H7 (cell line): ENCODE results near the gene FAF2. TPM values are rescaled to one million over a fixed set of nuclear protein-coding genes. Genes with fewer than 3 reads are reported as not detected.
"Not testable (repeated sequence)": the region's sequence is repeated elsewhere in the genome, so short reads cannot be mapped to it uniquely, and the experiment has no call there.

Experiments used
- DNase-seq: peaks from one replicate; pipeline ENCODE4 v3.0.0; 2012
- H3K27me3 ChIP-seq: 2 replicates; pipeline ENCODE4 v1.6.0; 2011; ENCODE audit warnings: mild to moderate bottlenecking, low read length; ENCODE audit not compliant: control insufficient read depth, insufficient read depth
- H3K36me3 ChIP-seq: replicated peaks from 2 replicates; pipeline ENCODE4 v1.5.1; 2011; ENCODE audit warnings: low read length; ENCODE audit not compliant: control insufficient read depth, insufficient read depth
- H3K4me3 ChIP-seq: 2 replicates; pipeline ENCODE4 v1.5.1; 2011; ENCODE audit warnings: low read depth, mild to moderate bottlenecking, control low read depth, low read length, moderate library complexity; ENCODE audit not compliant: insufficient read depth
- total RNA-seq: library from RNA; depleted of rRNA; stranded (reverse); fragments of >200 nt; shearing (Covaris generic); gene quantifications from 2 replicates; pipeline ENCODE4 v1.2.3, GENCODE V29; 2014

FAF2 gene
- total RNA-seq, 1 experiment from 2014 or later, result 37.6 TPM

DNA sequence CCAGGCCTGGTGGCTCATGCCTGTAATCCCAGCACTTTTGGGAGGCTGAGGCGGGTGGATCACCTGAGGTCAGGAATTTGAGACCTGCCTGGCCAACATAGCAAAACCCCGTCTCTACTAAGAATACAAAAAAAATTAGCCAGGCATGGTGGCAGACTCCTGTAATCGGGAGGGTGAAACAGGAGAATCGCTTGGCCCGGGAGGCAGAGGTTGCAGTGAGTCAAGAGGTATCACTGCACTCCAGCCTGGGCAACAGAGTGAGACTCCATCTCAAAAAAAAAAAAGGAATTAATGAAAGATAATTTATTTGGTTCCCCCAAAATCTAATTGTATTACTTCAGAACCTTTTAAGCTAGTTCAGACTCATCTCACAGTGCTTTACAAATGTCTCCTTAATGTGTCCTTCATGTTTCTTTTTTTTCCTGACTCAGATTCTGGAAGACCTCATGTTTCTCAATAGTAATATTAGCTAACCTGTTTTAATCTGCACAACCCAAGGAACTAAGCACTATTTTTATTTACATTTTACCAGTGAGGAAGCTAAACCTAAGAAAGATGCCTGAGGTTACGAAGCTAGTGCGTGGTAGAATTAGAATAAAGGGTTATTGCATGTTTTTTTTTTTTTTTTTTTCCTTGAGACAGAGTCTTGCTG is 15.1 kb downstream of the FAF2 start:
- Histone ChIP-seq H3K36me3 (no peaks in the 10 kb centered on the region), H3K27me3 (no peaks in the 10 kb centered on the region), H3K4me3 (no peak overlapping the region)
- DNase-seq, result no peak

DNA sequence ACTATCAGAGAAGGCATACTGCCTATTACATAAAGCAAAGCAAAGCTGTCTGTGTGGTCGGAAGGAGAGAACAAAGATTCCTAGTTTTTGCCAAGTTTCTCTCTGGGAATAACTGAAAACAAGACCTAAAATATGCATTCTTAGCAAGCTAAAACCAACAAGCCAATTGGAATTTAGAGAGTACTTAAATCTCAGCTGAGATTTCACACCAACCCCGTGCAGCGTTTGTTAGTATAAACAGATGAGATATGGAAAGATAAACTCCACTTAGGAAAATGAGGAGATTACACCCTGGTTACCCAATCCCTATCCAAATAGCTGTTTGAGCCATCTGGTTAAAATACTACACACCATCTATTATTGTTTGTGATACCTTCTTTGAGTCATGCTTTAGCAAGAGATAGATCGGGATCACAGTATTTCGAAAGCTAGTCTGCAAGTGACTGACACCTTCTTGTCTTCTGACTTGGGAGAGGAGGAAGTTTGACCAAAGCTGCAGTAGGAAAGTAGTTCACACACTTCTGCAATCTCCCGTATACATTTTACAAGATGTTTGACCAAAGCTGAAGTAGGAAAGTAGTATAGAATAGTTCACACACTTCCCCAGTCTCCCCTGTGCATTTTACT is 18.2 kb downstream of the FAF2 start:
- DNase-seq, result no peak
- H3K4me3 ChIP-seq, result no peak overlapping the region
- H3K36me3 ChIP-seq, result no peaks in the 10 kb centered on the region
- no peaks in the 10 kb centered on the region for H3K27me3 ChIP-seq

DNA sequence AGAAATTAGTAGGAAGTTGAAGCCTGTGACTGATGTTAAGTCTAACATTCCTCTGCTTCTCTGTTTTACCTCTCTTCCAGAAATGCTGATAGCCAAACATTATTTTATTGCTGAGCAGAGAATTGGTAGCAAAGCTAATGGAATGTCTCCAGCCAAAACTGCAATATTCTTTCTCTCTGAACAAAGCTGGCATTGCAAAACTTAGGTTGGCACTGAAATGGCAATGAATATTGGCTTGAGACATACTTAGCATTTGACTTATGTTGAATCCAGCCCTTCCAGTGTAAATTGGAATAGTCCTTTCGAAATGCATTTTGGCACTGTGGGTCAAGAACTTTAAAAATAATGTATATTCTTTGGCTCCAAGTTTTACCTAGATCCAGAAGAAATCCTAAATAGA is 21.1 kb downstream of the FAF2 start:
- Histone ChIP-seq H3K36me3 (no peaks in the 10 kb centered on the region), H3K4me3 (no peak overlapping the region), H3K27me3 (no peaks in the 10 kb centered on the region)
- no peak for DNase-seq

DNA sequence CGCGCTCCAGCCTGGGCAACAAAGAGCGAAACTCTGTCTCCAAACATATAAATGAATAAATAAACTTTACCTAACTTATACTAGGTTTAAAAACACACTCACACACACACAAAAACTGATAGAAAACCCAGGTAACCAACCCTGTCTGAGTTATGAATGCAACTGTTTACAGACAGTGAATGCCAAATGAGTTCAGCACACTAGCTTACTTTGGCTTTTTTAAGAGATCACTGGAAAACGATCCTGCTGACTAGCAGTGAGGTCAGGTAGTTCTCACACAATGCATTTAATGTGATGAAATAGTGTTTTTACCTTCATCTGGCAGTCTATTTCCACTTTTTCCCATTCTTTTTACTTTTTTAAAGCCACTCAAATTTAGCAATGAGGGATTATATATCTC is 22.4 kb downstream of the FAF2 start:
- no peaks in the 10 kb centered on the region for H3K27me3 ChIP-seq
- H3K36me3 ChIP-seq, result no peaks in the 10 kb centered on the region
- no peak for DNase-seq
- no peak overlapping the region for H3K4me3 ChIP-seq

DNA sequence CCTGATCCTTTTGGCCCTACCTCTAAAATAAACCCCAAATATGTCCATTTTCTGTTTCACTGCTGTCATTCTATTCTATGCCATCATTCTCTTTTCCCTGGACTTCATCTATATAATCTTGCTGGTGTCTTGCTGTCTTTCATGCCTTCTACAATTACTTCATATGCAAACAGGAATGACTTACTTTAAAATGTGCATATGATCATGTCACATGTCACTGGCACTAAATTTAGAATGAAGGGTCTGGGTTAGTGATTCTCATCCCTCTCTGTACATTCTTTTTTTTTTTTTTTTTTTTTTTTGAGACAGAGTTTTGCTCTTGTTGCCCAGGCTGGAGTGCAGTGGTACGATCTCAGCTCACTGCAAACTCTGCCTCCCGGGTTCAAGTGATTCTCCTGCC is 22.9 kb downstream of the FAF2 start:
- no peaks in the 10 kb centered on the region for H3K27me3 ChIP-seq
- DNase-seq, result no peak
- no peak overlapping the region for H3K4me3 ChIP-seq
- no peaks in the 10 kb centered on the region for H3K36me3 ChIP-seq

DNA sequence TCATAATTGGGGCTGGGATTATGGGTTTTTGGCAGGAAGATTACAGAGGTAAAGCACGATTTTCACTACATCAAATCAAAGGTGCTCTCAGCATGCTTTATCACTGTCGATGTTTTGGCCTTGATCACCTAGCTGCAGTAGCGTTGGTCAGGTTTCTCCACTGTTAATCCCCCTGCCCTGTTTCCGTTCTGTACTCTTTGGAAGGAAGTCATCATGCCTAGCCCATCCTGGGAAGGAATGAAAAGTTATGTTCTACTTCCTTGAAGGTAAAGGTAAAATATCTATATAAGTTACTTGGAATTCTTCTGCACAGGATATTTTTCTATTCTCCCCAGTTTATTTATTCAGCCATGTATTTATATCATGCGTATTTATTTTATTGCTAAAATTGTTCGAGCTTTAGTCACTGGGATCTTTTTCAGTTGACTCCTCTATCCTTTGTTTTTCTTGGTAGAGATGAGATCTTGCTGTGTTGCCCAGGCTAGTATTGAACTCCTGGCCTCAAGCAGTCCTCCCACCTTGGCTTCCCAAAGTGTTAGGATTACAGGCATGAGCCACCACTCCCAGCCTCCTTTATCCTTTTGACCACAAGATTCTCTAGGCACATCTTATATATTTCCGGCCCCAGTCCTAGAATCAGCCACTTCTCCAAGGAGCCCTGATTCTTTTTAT is 25.3 kb downstream of the FAF2 start:
- Histone ChIP-seq H3K27me3 (no peaks in the 10 kb centered on the region), H3K36me3 (no peaks in the 10 kb centered on the region), H3K4me3 (no peak overlapping the region)
- DNase-seq, result no peak

DNA sequence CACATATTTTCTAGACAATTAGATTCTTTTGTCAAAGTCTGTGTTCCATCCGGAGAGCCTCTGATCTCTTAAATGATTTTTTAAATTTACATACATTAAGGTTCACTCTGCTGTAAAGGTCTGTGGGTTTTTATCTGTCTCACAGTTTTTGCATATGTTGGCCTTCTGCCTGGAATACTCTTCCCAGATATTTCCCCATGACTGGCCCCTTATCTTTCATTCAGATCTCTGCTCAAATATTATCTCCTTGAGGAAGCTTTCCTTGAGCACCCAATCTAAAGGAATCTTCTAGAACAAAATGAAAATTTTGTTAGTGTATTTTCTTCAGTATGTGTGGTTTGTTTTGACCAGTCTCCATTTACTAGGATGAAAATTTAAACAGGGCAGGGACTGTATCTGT is 26.3 kb downstream of the FAF2 start:
- H3K4me3 ChIP-seq, result no peak overlapping the region
- no peaks in the 10 kb centered on the region for H3K36me3 ChIP-seq
- H3K27me3 ChIP-seq, result no peaks in the 10 kb centered on the region
- no peak for DNase-seq

DNA sequence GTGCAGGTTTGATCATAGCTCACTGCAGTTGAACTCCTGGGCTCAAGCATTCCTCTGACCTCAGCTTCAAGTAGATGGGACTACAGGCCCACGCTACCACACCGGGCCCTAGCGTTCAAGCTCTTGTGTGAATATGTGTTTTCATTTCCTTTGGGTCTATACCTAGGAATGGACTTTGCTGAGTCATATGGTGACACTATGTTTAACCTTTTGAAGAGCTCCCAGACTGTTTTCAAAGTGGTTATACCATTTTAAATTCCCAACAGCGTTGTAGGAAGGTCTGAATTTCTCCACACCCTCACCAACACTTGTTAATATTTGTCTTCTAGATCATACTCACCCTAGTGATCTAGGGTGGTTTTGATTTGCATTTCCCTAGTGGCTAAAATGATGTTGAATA is 33.5 kb downstream of the FAF2 start:
- Histone ChIP-seq H3K36me3 (peaks cover 7% of the 10 kb centered on the region), H3K27me3 (no peaks in the 10 kb centered on the region), H3K4me3 (no peak overlapping the region)
- no peak for DNase-seq

DNA sequence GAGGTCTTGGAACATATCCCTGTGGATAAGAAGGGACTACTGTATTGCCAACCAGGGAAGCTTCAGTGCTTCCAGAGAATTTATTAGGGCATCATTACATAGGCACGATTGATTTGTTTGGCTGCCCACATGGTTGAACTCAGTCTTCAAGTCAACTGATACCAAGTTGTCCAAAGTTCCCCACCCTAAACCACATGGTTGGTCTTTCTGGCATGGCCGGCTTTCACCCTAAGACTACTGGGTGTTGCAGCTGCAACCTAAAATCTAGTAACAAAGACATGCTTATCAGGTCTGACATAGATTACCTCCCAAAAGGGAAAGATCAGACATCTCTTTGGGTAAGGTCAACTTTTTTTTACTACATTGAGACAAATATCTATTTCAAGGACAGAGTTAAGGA is 37.0 kb downstream of the FAF2 start:
- no peak for DNase-seq
- peaks cover 8% of the 10 kb centered on the region for H3K36me3 ChIP-seq
- H3K27me3 ChIP-seq, result no peaks in the 10 kb centered on the region
- H3K4me3 ChIP-seq, result no peak overlapping the region

DNA sequence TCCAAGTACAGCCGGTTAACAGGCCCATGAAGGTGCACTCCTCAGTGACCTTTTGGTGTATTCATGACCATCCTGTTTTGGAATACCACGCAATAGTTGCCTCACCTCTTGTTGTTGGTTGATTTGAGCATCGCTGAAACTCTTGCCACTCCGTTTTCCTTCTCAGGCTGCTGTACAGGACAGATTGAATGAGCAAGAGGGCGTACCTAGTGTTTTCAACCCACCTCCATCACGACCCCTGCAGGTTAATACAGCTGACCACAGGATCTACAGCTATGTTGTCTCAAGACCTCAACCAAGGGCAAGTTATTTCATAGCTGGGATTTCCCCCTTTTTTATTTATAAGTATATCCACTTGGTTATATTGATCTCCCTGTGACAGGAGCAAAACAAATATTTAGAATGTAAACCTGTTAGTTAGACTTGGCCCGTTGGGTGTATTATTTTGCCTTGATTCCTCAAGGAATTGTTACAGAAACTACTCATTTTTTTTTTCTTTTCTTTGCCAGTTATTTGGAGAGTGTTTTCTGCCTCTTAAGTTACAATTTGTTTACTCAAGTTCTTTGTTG is 38.1 kb downstream of the FAF2 start:
- no peak for DNase-seq
- H3K4me3 ChIP-seq, result no peak overlapping the region
- H3K27me3 ChIP-seq, result no peaks in the 10 kb centered on the region
- peaks cover 6% of the 10 kb centered on the region for H3K36me3 ChIP-seq

DNA sequence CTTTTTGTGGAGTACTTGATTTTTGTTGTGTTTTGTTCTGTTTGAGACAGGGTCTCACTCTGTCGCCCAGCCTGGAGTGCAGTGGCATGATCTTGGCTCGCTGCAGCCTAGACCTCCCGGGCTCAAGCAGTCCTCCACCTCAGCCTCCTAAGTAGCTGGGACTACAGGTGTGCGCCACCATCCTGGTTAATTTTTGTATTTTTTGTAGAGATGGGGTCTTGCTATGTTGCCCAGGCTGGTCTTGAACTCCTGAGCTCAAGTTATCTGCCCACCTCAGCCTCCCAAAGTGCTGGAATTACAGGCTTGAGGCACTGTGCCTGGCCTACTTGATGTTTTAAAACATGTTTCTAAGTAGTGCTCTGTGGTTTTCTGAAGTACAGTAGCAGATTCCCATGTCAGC is 39.0 kb downstream of the FAF2 start:
- peaks cover 10% of the 10 kb centered on the region for H3K36me3 ChIP-seq

DNA sequence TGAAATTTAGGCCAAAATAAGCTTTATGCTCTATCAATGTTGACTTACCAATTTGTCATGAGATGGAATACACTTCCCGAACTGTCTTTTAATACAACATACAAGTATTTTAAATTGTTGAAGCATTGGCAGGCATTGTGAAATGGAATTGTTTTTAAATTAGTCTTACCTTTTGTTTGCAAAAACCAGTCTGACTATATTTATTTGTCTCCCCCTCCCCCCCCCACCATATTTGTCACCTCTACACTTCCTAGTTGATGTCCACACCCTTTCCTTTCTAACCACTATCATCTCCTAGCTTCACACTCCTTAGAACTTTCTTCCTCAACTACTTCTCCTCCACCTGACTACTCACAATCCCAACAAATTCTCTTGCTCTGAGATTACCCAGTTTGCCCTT is 40.9 kb downstream of the FAF2 start:
- no peak overlapping the region for H3K4me3 ChIP-seq
- H3K27me3 ChIP-seq, result no peaks in the 10 kb centered on the region
- DNase-seq, result no peak
- H3K36me3 ChIP-seq, result peaks cover 28% of the 10 kb centered on the region

More for the DNA sequence above, 39.0 kb downstream of the FAF2 start:
- not testable (repeated sequence) for H3K4me3 ChIP-seq, H3K27me3 ChIP-seq, DNase-seq

DNA sequence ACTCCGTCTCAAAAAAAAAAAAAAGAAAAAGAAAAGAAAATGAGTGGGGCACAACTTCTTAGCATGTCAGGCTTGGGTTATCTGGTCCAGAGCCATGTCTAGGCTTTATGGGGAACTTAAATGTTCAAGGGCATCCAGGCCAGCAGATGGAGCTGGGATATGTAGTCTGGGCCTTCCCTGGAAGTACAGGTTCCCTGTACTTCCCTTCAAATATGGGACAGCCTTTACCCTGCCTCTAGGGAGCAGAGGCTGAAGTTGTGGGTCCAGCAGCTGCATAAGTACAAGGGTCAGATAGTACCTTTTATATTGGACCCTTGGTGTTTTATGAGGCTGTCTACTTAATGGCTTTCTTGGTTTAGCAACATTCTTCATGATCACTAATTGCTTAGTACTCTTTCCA is 42.1 kb downstream of the FAF2 start:
- DNase-seq, result no peak
- H3K27me3 ChIP-seq, result no peaks in the 10 kb centered on the region
- no peak overlapping the region for H3K4me3 ChIP-seq
- peaks cover 30% of the 10 kb centered on the region for H3K36me3 ChIP-seq

DNA sequence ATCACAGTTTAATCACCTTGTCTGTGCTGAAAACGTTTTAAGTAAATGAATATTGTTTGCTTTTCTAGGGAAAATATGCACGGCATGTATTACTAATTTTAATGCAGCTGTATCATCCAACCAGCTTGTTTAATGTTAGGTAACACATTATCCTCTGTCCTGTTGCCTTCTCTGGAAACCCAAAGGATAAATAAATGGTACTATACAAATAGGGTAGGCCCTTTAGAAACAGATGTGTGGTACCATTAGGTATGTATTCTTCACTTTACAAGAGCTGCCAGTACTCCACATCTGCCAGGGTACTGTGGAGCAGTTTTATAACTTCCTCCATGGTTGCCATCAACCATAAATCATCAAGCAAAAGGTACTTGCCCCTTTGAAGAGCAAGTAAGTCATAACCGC is 42.9 kb downstream of the FAF2 start:
- no peak overlapping the region for H3K4me3 ChIP-seq
- H3K36me3 ChIP-seq, result peaks cover 29% of the 10 kb centered on the region
- DNase-seq, result no peak
- H3K27me3 ChIP-seq, result no peaks in the 10 kb centered on the region

DNA sequence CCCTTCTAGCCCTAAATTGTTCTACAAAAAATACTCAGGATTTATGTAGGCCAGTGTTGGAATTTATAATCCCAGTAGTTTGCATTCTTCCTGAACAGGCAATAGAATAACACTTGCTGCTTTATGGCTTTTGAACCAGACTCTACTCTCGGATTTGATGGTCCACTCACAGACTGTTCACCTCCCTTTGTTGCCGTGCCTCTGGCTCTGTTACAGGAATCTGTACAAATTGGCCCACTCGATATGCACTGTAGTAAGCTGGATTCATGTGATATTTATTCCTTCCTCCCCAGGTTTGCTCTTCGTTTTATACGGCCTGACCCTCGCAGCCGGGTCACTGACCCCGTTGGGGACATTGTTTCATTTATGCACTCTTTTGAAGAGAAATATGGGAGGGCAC is 43.7 kb downstream of the FAF2 start:
- H3K27me3 ChIP-seq, result no peaks in the 10 kb centered on the region
- H3K36me3 ChIP-seq, result peaks cover 33% of the 10 kb centered on the region
- no peak for DNase-seq
- no peak overlapping the region for H3K4me3 ChIP-seq
